SKM-1 treated with dmso at 0.1 percent for 144 hours (cell line): ENCODE measurements around the gene RYR1.
"Not testable (repeated sequence)": the region's sequence is repeated elsewhere in the genome, so short reads cannot be mapped to it uniquely, and the experiment has no call there.

ENCODE experiments used
- DNase-seq: peaks from one replicate; lab custom pipeline; 2025; ENCODE audit not compliant: unreplicated experiment; lab: John Stamatoyannopoulos, UW

The RYR1 gene

DNA sequence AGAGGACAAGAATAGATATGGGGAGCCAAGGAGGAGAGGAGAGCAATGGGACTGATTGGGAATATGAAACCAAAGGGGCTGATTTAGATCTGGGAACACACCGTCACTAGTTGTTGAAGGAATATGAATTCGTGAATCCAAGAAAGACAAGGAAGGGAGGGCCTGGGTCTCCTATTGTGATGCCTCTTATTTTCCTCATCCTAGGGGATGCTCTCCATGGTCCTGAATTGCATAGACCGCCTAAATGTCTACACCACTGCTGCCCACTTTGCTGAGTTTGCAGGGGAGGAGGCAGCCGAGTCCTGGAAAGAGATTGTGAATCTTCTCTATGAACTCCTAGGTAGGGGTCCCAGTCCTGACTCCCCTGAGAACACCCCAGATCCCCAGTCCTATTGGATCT lies 21.5 kb downstream of the RYR1 start:
- DNase-seq = no peak

GRCh38 chr19:38457202-38457601 lies 23.7 kb downstream of the RYR1 start:
- no peak for DNase-seq

DNA sequence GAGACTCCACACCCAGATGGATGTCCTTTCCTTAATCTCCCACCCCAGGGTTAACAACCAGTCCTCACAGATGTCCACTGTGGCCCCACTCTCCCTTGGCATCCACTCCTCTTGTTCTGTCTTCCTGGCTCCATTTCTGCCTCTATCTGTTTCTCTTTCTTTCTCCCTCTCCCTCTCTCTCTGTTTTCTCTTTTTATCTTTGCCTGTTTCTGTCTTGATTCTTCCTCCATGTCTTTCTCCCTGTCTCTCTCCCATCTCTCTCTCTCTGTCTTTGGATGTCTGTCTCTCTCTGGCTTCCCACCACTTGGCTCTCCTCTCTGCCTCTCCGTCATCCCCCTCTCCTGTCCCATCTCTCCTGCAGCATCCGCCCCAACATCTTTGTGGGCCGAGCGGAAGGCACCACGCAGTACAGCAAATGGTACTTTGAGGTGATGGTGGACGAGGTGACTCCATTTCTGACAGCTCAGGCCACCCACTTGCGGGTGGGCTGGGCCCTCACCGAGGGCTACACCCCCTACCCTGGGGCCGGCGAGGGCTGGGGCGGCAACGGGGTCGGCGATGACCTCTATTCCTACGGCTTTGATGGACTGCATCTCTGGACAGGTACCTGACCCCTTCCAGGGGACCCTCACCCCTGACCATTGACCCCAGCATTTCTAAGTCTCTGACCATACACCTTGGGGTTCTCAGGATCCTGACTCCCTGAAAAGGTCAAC lies 24.4 kb downstream of the RYR1 start:
- DNase-seq = no peak

GRCh38 chr19:38458991-38459390 lies 25.5 kb downstream of the RYR1 start:
- DNase-seq = no peak

DNA sequence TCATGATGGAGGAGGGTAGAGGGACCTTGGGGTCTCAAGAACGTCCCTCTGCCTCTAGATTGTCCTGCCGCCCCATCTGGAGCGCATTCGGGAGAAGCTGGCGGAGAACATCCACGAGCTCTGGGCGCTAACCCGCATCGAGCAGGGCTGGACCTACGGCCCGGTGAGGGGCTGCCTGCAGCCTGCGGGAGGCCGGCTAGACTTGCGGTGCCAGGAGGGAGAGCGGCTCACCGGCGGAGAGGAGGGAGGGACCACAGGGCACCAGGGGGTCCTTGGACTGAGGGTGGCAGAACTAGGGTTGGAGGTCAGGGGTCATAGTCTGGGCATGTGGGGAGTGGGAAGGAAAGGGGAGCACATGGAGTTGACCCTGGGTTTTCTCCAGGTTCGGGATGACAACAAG lies 29.9 kb downstream of the RYR1 start:
- no peak for DNase-seq

DNA sequence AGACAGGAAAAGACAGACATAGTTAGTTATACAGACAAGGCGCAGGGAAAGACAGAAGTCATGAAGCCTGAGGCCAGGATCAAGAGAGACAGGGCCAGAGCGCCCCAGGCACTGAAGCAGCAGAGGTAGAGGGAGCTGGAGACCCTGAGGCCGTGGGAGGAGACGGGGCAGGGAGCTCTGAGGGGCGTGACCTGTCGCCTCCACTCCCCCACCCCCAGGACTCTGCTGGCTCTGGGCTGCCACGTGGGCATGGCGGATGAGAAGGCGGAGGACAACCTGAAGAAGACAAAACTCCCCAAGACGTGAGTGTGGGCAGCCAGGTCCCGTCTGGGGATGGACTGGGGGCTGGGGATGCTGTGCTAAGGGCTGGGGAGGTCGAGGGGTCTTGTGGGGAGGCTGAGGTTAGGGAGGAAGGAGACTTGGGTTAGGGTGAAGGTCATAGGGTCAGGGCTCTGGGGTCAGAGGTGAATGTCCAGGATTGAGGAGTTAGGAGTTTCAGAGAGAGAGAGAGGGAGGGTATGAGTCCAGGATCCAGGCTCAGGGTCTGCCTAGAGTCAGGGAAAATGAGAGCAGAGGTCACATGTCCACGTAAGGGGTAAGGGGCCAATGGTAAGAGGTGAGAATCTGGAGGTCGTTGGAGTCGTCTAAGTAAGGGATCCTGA lies 31.1 kb downstream of the RYR1 start:
- no peak for DNase-seq

GRCh38 chr19:38466050-38466449 lies 32.6 kb downstream of the RYR1 start:
- no peak for DNase-seq

DNA sequence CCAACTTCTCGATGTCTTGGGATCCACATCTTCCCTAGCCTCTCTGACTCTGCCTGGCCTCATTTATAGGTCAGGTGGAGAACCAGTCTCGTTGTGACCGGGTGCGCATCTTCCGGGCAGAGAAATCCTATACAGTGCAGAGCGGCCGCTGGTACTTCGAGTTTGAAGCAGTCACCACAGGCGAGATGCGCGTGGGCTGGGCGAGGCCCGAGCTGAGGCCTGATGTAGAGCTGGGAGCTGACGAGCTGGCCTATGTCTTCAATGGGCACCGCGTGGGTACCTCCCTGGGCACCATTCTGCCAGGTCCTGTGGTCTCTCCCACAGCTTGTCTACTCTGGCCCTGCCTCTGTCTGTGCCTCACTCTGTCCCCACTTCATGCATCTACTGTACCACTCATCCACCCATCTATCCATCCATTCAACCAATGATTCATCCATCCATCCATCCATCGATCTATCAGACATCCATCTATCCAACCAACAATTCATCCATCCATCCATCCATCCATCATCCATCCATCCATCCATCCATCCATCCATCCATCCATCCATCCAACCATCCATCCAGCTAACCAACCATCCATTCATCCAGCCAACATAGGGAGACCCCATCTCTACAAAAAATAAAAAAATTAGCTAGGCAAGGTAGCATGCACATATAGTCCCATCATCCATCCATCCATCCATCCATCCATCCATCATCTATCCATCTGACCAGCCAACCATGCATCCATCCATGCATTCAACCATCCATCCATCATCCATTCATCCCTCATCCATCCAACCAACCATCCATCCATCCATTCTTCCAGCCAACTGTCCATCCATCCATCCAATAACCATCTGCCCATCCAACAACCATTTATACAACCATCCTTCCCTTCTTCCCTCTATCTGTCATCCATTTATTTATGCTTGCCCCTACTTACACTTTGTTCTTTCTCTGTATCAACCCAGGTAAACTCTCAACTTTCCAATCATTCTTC lies 34.3 kb downstream of the RYR1 start:
- DNase-seq = no peak

- DNase-seq = no peak
Observed at GRCh38 chr19:38469151-38469550, 35.7 kb downstream of the RYR1 start.

DNA sequence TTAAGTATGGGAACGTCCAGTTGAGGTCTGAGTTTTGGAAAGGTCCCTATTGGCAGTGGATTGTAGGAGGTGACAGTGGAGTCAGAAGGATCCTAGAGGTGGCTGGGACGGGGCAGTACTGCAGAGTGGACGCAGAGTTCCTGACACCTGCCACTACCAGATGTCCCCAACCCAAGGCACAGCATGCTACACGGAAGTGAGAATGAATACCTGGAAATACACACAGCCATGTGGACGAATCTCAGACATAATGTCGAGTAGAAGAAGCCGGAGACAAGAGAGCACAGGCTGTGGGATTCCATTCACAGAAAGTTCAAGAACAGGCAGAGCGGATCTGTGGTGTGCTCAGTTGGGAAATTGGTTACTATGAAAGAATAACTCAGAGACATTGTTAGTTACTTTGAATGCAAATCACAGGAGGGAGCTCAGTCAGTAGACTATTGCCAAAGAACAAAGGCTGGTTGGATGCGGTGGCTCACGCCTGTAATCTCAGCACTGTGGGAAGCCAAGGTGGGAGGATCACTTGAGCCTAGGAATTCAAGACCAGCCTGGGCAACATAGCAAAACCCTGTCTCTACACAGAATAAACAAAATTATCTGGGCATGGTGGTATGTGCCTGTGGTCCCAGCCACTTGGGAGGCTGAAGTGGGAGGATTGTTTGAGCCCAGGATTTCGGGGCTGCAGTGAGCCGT lies 37.4 kb downstream of the RYR1 start:
- DNase-seq = no peak

GRCh38 chr19:38472725-38473124 lies 39.2 kb downstream of the RYR1 start:
- DNase-seq = not testable (repeated sequence)

- no peak for DNase-seq
Observed at GRCh38 chr19:38473201-38473600, 39.7 kb downstream of the RYR1 start.

DNA sequence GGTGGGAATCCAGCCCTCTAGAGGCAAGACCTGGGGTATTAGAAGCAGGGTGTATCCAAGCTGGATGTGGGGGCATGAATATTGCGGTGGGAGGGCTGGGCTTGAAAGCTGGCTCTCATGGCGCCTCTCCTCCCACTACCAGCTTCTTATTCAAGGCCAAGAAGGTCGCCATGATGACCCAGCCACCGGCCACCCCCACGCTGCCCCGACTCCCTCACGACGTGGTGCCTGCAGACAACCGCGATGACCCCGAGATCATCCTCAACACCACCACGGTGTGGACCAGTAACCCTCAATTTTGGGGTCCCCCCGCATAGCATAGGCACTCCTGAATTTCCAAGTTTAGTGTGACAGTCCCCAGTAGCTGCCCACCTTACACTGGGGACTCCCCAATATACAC lies 41.7 kb downstream of the RYR1 start:
- DNase-seq = no peak

GRCh38 chr19:38478273-38478971 lies 44.9 kb downstream of the RYR1 start:
- no peak for DNase-seq

DNA sequence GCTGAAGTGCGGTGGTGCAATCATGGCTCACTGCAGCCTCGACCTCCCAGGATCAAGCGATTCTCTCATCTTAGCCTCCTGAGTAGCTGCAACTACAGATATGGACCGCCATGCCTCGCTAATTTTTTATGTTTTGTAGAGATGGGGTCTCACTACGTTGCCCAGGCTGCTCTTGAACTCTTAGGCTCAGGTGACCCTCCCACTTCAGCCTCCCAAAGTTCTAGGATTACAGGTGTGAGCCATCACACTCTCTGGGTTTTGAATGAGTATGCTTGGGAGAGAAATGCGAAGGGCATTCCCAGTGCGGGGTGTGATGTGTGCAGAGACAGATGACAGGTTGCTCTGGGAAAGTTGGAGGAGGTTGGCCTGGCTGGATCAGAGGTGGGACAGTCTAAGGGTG lies 49.0 kb downstream of the RYR1 start:
- DNase-seq = no peak

GRCh38 chr19:38483016-38483630 lies 49.6 kb downstream of the RYR1 start:
- DNase-seq = no peak

- DNase-seq = no peak
Observed at GRCh38 chr19:38484747-38485146, 51.3 kb downstream of the RYR1 start.

- DNase-seq = no peak
Observed at GRCh38 chr19:38485541-38486285, 52.2 kb downstream of the RYR1 start.

DNA sequence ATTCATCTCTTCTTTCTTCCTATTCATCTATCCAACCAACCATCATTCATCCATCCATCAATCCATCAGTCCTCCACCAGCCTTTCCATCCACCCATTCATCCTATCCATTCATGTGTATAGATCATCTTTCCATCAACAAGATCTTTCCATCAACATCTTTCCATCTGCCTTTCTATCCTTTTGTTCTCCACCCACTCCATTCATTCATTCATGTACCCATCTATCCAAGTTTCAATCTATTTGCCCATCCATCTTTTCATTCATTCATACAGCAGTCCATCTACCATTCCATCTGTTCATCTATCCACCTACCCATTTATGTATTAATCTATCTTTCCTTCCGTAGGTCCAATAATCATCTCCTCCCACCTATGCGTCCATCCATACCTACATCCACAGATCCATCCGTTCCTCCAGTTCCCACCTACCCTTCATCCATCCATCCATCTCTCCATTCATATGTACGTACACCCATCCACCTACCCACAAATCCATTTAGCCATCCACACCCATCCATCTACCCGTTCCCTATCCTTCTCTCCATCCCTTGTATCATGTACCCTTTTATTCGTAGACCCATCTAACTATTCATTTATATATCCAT lies 53.3 kb downstream of the RYR1 start:
- DNase-seq = no peak
